Neutrophil (primary cell): ENCODE results near the gene GRIA3.

Source experiments
- H3K27ac ChIP-seq: fragments of 200-600 bp; sonication (generic); 2 replicates; pipeline ENCODE4 v1.5.1; 2016; ENCODE audit warnings: mild to moderate bottlenecking, moderate library complexity
- H3K27me3 ChIP-seq: fragments of 200-600 bp; sonication (generic); 2 replicates; pipeline ENCODE4 v1.6.0; 2016; ENCODE audit warnings: mild to moderate bottlenecking
- H3K36me3 ChIP-seq: fragments of 200-600 bp; sonication (generic); 2 replicates; pipeline ENCODE4 v1.5.1; 2017
- H3K4me1 ChIP-seq, 2 experiments: fragments of 200-600 bp in 1 of 2; sonication (generic) in 1 of 2; 1 replicate in 1 of 2; 2 replicates in 1 of 2; pipeline versions ENCODE4 v1.5.1 to v1.6.1; 2013 to 2016; ENCODE audit warnings: low read depth in 1 of 2, low read length in 1 of 2, mild to moderate bottlenecking in 1 of 2, moderate library complexity in 1 of 2; ENCODE audit not compliant: control insufficient read depth in 1 of 2, insufficient read depth in 1 of 2
- H3K4me3 ChIP-seq, 2 experiments: fragments of 200-600 bp in 1 of 2; sonication (generic) in 1 of 2; 1 replicate in 1 of 2; 2 replicates in 1 of 2; pipeline ENCODE4 v1.5.1; 2013 to 2016; ENCODE audit warnings: low read depth in 1 of 2, low read length in 1 of 2, mild to moderate bottlenecking in 1 of 2, moderate library complexity in 1 of 2
- H3K9me3 ChIP-seq: fragments of 200-600 bp; sonication (generic); 2 replicates; pipeline ENCODE4 v1.5.1; 2016
- CTCF ChIP-seq: fragments of 200-600 bp; sonication (generic); IDR thresholded peaks from 2 replicates; pipeline ENCODE4 v1.5.1; 2016; ENCODE audit warnings: antibody characterized with exemption

Gene GRIA3

GRCh38 chrX:123171781-123172180 lies 12.3 kb upstream of the GRIA3 start:
- no peaks in the 10 kb centered on the region for H3K36me3 ChIP-seq
- no peaks in the 10 kb centered on the region for H3K27me3 ChIP-seq
- no peaks in the 10 kb centered on the region for H3K9me3 ChIP-seq
- no peaks in the 10 kb centered on the region for H3K4me1 ChIP-seq
- H3K4me3 ChIP-seq: no peak overlapping the region
- H3K27ac ChIP-seq: no peak overlapping the region
- TF ChIP-seq CTCF: no peak

GRCh38 chrX:123172869-123173268 lies 11.2 kb upstream of the GRIA3 start:
- no peaks in the 10 kb centered on the region for H3K9me3 ChIP-seq
- no peaks in the 10 kb centered on the region for H3K4me1 ChIP-seq
- no peak overlapping the region for H3K27ac ChIP-seq
- H3K36me3 ChIP-seq: no peaks in the 10 kb centered on the region
- no peak for TF ChIP-seq CTCF
- H3K27me3 ChIP-seq: no peaks in the 10 kb centered on the region
- H3K4me3 ChIP-seq: no peak overlapping the region

- Histone ChIP-seq H3K27me3 (no peaks in the 10 kb centered on the region), H3K4me3 (no peak overlapping the region), H3K4me1 (no peaks in the 10 kb centered on the region), H3K9me3 (no peaks in the 10 kb centered on the region), H3K27ac (no peak overlapping the region), H3K36me3 (no peaks in the 10 kb centered on the region)
- TF ChIP-seq CTCF: no peak
Measured at GRCh38 chrX:123173833-123174232, 10.2 kb upstream of the GRIA3 start.

GRCh38 chrX:123175366-123176122 lies 8.5 kb upstream of the GRIA3 start:
- no peak for TF ChIP-seq CTCF
- Histone ChIP-seq H3K36me3 (no peaks in the 10 kb centered on the region), H3K27me3 (no peaks in the 10 kb centered on the region), H3K9me3 (no peaks in the 10 kb centered on the region), H3K4me1 (no peaks in the 10 kb centered on the region), H3K27ac (no peak overlapping the region), H3K4me3 (no peak overlapping the region)

- H3K9me3 ChIP-seq: no peaks in the 10 kb centered on the region
- no peak for TF ChIP-seq CTCF
- H3K36me3 ChIP-seq: no peaks in the 10 kb centered on the region
- H3K4me3 ChIP-seq: no peak overlapping the region
- H3K4me1 ChIP-seq: no peaks in the 10 kb centered on the region
- H3K27me3 ChIP-seq: peaks cover 46% of the 10 kb centered on the region
- no peak overlapping the region for H3K27ac ChIP-seq
Measured at GRCh38 chrX:123181233-123181914, 2.7 kb upstream of the GRIA3 start.
